Liver (tissue), 9 donors: ENCODE results near the gene SPCS1. TPM values are rescaled to one million over a fixed set of nuclear protein-coding genes. Genes with fewer than 3 reads are reported as not detected.

Experiments used
- DNase-seq: peaks from one replicate; pipeline ENCODE4 v3.0.0-alpha.2; 2017; ENCODE audit warnings: low spot score
- H3K27ac ChIP-seq, 2 donors: one replicate each; pipeline ENCODE4 v1.7.0; 2013; ENCODE audit warnings: inconsistent platforms in 2 of 2, low read length in 2 of 2, control low read depth in 1 of 2, low read depth in 1 of 2, mild to moderate bottlenecking in 1 of 2
- H3K27me3 ChIP-seq, 4 donors: one replicate each; pipeline versions ENCODE4 v1.6.1 to v1.7.0; 2013; ENCODE audit warnings: low read length in 3 of 4, inconsistent platforms in 1 of 4, mild to moderate bottlenecking in 1 of 4, moderate library complexity in 1 of 4; ENCODE audit not compliant: control insufficient read depth in 4 of 4, insufficient read depth in 4 of 4
- H3K36me3 ChIP-seq, 4 donors: one replicate each; pipeline versions ENCODE4 v1.6.1 to v1.7.0; 2013; ENCODE audit warnings: low read length in 3 of 4, mild to moderate bottlenecking in 3 of 4, low read depth in 1 of 4, moderate library complexity in 1 of 4; ENCODE audit not compliant: control insufficient read depth in 4 of 4, insufficient read depth in 3 of 4
- H3K4me1 ChIP-seq, 4 donors: one replicate each; pipeline versions ENCODE4 v1.6.1 to v1.7.0; 2013; ENCODE audit warnings: low read length in 3 of 4, mild to moderate bottlenecking in 3 of 4, moderate library complexity in 1 of 4; ENCODE audit not compliant: control insufficient read depth in 4 of 4, insufficient read depth in 4 of 4
- H3K4me3 ChIP-seq, 3 donors: one replicate each; pipeline versions ENCODE4 v1.6.1 to v1.7.0; 2013; ENCODE audit warnings: low read length in 3 of 3, control low read depth in 1 of 3, low read depth in 1 of 3, mild to moderate bottlenecking in 1 of 3
- H3K9ac ChIP-seq, 2 donors: one replicate each; pipeline ENCODE4 v1.7.0; 2013; ENCODE audit warnings: low read length in 2 of 2, mild to moderate bottlenecking in 2 of 2, moderate library complexity in 2 of 2, control low read depth in 1 of 2, low read depth in 1 of 2
- H3K9me3 ChIP-seq, 4 donors: one replicate each; pipeline versions ENCODE4 v1.6.1 to v1.7.0; 2013; ENCODE audit warnings: low read length in 3 of 4; ENCODE audit not compliant: control insufficient read depth in 4 of 4
- ATF3 ChIP-seq: IDR thresholded peaks from 2 replicates; pipeline ENCODE4 v1.6.1; 2016; ENCODE audit warnings: antibody characterized with exemption
- EGR1 ChIP-seq, 2 donors: IDR thresholded peaks; 2 replicates each; pipeline ENCODE4 v1.6.1; 2016 to 2018; ENCODE audit warnings: antibody characterized with exemption in 2 of 2, low read depth in 2 of 2
- FOXA2 ChIP-seq: IDR thresholded peaks from 2 replicates; pipeline ENCODE4 v1.6.1; 2016; ENCODE audit warnings: antibody characterized with exemption
- GABPA ChIP-seq, 2 donors: IDR thresholded peaks in 1 of 2; conservative IDR thresholded peaks in 1 of 2; 2 replicates each; pipeline ENCODE4 v1.6.1; 2016; ENCODE audit warnings: antibody characterized with exemption in 2 of 2, mild to moderate bottlenecking in 1 of 2, moderate library complexity in 1 of 2
- HNF4A ChIP-seq, 2 donors: conservative IDR thresholded peaks; 2 replicates each; pipeline ENCODE4 v1.6.1; 2016; ENCODE audit warnings: antibody characterized with exemption in 2 of 2, mild to moderate bottlenecking in 2 of 2
- HNF4G ChIP-seq: IDR thresholded peaks from 2 replicates; pipeline ENCODE4 v1.6.1; 2016; ENCODE audit warnings: antibody characterized with exemption
- JUND ChIP-seq, 2 donors: IDR thresholded peaks; 2 replicates each; pipeline ENCODE4 v1.6.1; 2016; ENCODE audit warnings: antibody characterized with exemption in 2 of 2
- MAX ChIP-seq: IDR thresholded peaks from 2 replicates; pipeline ENCODE4 v1.6.1; 2016; ENCODE audit warnings: antibody characterized with exemption
- NR2F2 ChIP-seq: IDR thresholded peaks from 2 replicates; pipeline ENCODE4 v1.6.1; 2016; ENCODE audit warnings: antibody characterized with exemption
- RAD21 ChIP-seq, 2 donors: IDR thresholded peaks; 2 replicates each; pipeline ENCODE4 v1.6.1; 2016; ENCODE audit warnings: antibody characterized with exemption in 2 of 2, mild to moderate bottlenecking in 2 of 2
- RXRA ChIP-seq, 2 donors: IDR thresholded peaks; 2 replicates each; pipeline ENCODE4 v1.6.1; 2017 to 2018; ENCODE audit warnings: antibody characterized with exemption in 2 of 2, mild to moderate bottlenecking in 1 of 2
- SP1 ChIP-seq: IDR thresholded peaks from 2 replicates; pipeline ENCODE4 v1.6.1; 2018; ENCODE audit warnings: antibody characterized with exemption, mild to moderate bottlenecking
- TAF1 ChIP-seq: conservative IDR thresholded peaks from 2 replicates; pipeline ENCODE4 v1.6.1; 2016; ENCODE audit warnings: antibody characterized with exemption, mild to moderate bottlenecking
- YY1 ChIP-seq: IDR thresholded peaks from 2 replicates; pipeline ENCODE4 v1.6.1; 2016; ENCODE audit warnings: antibody characterized with exemption, mild to moderate bottlenecking
- ZBTB33 ChIP-seq: IDR thresholded peaks from 2 replicates; pipeline ENCODE4 v1.6.1; 2016; ENCODE audit warnings: antibody characterized with exemption
- WGBS: extraction: QIAGEN DNeasy Blood & Tissue Kit; methylation state at CpG from one replicate; pipeline ENCODE4 v1.1.7; 2013; 5-methylcytosine and 5-hydroxymethylcytosine counted together
- polyA plus RNA-seq, 2 donors: library from polyadenylated mRNA; stranded (reverse) in 1 of 2; unstranded in 1 of 2; fragments of 200-250 nt in 1 of 2; fragments of >200 nt in 1 of 2; fragmentation: Nextera tagmentation in 1 of 2; extraction: Ambion mirVana in 1 of 2; gene quantifications; one replicate each; pipeline versions ENCODE4 v1.2.1 to v1.2.3, GENCODE V29; 2013 to 2015
- total RNA-seq, 2 donors: library from RNA; depleted of rRNA; stranded (reverse); fragments of >200 nt; gene quantifications; one replicate each; pipeline ENCODE4 v1.2.3, GENCODE V29; 2014
- TF ChIP-seq, protein P1 (sequence below): fragments of 150-350 bp; IDR thresholded peaks from 2 replicates; pipeline ENCODE4 v1.5.1; 2017; ENCODE audit warnings: improper control_type of control experiment, low read depth, low read length; ENCODE audit not compliant: missing input control
- TF ChIP-seq, protein P2 (sequence below): IDR thresholded peaks from 2 replicates; pipeline ENCODE4 v1.6.1; 2016; ENCODE audit warnings: antibody characterized with exemption, mild to moderate bottlenecking
- donor health status: healthy.
- donor health status: healthy.
- donor health status: healthy.
- donor health status: healthy.
- donor health status: healthy.

The SPCS1 gene
- total and polyA plus RNA-seq, 4 donors = 42.3 to 227 (median 113) TPM

GRCh38 chr3:52683611-52684010, 22.3 kb upstream of the SPCS1 start:
- Histone ChIP-seq H3K36me3 (peaks cover 7 to 23% (median 14%) of the 10 kb centered on the region in 4 donors), H3K9ac (no peak overlapping the region)
- no peak for DNase-seq

GRCh38 chr3:52684184-52684583, 21.7 kb upstream of the SPCS1 start:
- Histone ChIP-seq H3K27me3 (no peaks in the 10 kb centered on the region), H3K9ac (peak overlapping the region in 1 of 2 donors; percentile 99), H3K9me3 (no peaks in the 10 kb centered on the region), H3K36me3 (peaks cover 7 to 24% (median 20%) of the 10 kb centered on the region in 4 donors), H3K4me3 (no peak overlapping the region), H3K27ac (peak overlapping the region; percentile 85 to 98), H3K4me1 (peaks cover 16 to 52% (median 46%) of the 10 kb centered on the region in 4 donors)
- no peak for DNase-seq
- TF ChIP-seq YY1 = no peak
- no peak for TF ChIP-seq ATF3
- no peak for TF ChIP-seq MAX
- no peak for TF ChIP-seq NR2F2
- peak; percentile 27 for TF ChIP-seq HNF4G
- TF ChIP-seq HNF4A (conservative IDR thresholded peaks at IDR 0.05) = peak; percentile 13 to 43
- TF ChIP-seq, protein P1, sequence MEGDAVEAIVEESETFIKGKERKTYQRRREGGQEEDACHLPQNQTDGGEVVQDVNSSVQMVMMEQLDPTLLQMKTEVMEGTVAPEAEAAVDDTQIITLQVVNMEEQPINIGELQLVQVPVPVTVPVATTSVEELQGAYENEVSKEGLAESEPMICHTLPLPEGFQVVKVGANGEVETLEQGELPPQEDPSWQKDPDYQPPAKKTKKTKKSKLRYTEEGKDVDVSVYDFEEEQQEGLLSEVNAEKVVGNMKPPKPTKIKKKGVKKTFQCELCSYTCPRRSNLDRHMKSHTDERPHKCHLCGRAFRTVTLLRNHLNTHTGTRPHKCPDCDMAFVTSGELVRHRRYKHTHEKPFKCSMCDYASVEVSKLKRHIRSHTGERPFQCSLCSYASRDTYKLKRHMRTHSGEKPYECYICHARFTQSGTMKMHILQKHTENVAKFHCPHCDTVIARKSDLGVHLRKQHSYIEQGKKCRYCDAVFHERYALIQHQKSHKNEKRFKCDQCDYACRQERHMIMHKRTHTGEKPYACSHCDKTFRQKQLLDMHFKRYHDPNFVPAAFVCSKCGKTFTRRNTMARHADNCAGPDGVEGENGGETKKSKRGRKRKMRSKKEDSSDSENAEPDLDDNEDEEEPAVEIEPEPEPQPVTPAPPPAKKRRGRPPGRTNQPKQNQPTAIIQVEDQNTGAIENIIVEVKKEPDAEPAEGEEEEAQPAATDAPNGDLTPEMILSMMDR = no peak
- TF ChIP-seq RAD21 (IDR thresholded peaks at IDR 0.05) = no peak
- WGBS = 26% methylated on average over 5 of the region's 5 CpGs

More at GRCh38 chr3:52683611-52684010, 22.3 kb upstream of the SPCS1 start:
- Histone ChIP-seq H3K4me3 (no peak overlapping the region), H3K27ac (peak overlapping the region; percentile 21 to 51), H3K9me3 (no peaks in the 10 kb centered on the region), H3K27me3 (no peaks in the 10 kb centered on the region), H3K4me1 (peaks cover 16 to 58% (median 50%) of the 10 kb centered on the region in 4 donors)
- 41% methylated on average over 6 of the region's 6 CpGs for WGBS
- TF ChIP-seq NR2F2 = no peak
- no peak for TF ChIP-seq YY1
- no peak for TF ChIP-seq JUND (IDR thresholded peaks at IDR 0.05)
- peak in 1 of 2 donors; percentile 19 for TF ChIP-seq RXRA (IDR thresholded peaks at IDR 0.05)
- TF ChIP-seq HNF4G = no peak
- no peak for TF ChIP-seq ATF3
- no peak for TF ChIP-seq ZBTB33
- TF ChIP-seq HNF4A (conservative IDR thresholded peaks at IDR 0.05) = peak; percentile 15 to 17
- no peak for TF ChIP-seq EGR1 (IDR thresholded peaks at IDR 0.05; ENCODE audit: low read depth in 2 of 2)
- TF ChIP-seq, protein P2, sequence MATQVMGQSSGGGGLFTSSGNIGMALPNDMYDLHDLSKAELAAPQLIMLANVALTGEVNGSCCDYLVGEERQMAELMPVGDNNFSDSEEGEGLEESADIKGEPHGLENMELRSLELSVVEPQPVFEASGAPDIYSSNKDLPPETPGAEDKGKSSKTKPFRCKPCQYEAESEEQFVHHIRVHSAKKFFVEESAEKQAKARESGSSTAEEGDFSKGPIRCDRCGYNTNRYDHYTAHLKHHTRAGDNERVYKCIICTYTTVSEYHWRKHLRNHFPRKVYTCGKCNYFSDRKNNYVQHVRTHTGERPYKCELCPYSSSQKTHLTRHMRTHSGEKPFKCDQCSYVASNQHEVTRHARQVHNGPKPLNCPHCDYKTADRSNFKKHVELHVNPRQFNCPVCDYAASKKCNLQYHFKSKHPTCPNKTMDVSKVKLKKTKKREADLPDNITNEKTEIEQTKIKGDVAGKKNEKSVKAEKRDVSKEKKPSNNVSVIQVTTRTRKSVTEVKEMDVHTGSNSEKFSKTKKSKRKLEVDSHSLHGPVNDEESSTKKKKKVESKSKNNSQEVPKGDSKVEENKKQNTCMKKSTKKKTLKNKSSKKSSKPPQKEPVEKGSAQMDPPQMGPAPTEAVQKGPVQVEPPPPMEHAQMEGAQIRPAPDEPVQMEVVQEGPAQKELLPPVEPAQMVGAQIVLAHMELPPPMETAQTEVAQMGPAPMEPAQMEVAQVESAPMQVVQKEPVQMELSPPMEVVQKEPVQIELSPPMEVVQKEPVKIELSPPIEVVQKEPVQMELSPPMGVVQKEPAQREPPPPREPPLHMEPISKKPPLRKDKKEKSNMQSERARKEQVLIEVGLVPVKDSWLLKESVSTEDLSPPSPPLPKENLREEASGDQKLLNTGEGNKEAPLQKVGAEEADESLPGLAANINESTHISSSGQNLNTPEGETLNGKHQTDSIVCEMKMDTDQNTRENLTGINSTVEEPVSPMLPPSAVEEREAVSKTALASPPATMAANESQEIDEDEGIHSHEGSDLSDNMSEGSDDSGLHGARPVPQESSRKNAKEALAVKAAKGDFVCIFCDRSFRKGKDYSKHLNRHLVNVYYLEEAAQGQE = no peak
- TF ChIP-seq FOXA2 = no peak
- no peak for TF ChIP-seq RAD21 (IDR thresholded peaks at IDR 0.05)
- TF ChIP-seq GABPA (IDR thresholded peaks at IDR 0.05 in 1 of 2, conservative IDR thresholded peaks at IDR 0.05 in 1 of 2) = no peak
- TF ChIP-seq SP1 = no peak
- TF ChIP-seq TAF1 = no peak
